ENCODE results near the gene NF2.
A peak's percentile ranks its signal among the peaks of the same experiment; 100 is the strongest.

NF2 gene

GRCh38 chr22:29724843-29725242, 121.4 kb downstream of the NF2 start:
- in situ Hi-C loops (cut with HindIII; ENCODE audit: low pct_ligation_motif_present, low sequenced_read_pairs): no loop called here
- no peak for TF ChIP-seq CTCF (IDR thresholded peaks at IDR 0.05; ENCODE audit: low read depth, low read length, missing control alignments)
- Histone ChIP-seq H3K27ac (no peak overlapping the region), H3K36me3 (replicated peaks) (no peaks in the 10 kb centered on the region), H3K4me3 (ENCODE audit: low read depth, low read length) (no peak overlapping the region), H3K27me3 (replicated peaks) (peaks cover 10% of the 10 kb centered on the region)
- no peak for DNase-seq

GRCh38 chr22:29726106-29726505, 122.7 kb downstream of the NF2 start:
- in situ Hi-C loops (cut with HindIII; ENCODE audit: low pct_ligation_motif_present, low sequenced_read_pairs): no loop called here
- Histone ChIP-seq H3K27ac (no peak overlapping the region), H3K36me3 (replicated peaks) (no peaks in the 10 kb centered on the region), H3K27me3 (replicated peaks) (peaks cover 3% of the 10 kb centered on the region), H3K4me3 (ENCODE audit: low read depth, low read length) (no peak overlapping the region)
- TF ChIP-seq CTCF (IDR thresholded peaks at IDR 0.05; ENCODE audit: low read depth, low read length, missing control alignments): no peak
- DNase-seq: no peak

DNA sequence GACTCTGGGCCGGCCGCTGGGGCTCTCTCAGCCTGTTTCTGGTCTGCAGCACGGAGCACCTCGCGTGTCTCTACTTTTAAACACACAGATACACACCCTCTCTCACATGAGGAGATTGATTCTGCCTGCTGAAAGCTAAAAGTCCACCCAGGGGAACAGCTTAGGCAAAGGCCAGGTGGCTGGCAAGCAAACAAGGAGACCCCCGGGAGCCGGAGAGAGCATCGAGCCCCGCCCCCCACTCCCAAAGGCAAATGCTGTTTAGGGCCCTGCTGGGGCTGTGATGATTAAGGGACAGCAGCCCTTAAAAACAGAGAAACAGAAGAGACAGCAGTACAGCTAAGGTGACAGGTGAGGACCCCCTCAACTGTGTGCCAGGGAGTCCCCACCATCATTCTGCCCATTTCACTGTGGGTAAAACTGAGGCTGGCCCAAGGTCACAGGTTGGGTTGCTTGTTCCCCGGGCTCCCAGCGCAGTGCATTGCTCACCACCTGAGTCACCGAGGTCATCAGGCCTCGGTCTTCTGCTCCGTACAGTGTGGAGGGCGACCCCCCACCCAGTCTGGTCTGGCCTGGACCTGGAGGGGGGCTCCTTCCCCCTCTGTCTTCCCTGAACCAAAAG, 123.2 kb downstream of the NF2 start:
- in situ Hi-C loops (cut with HindIII; ENCODE audit: low pct_ligation_motif_present, low sequenced_read_pairs): no loop called here
- no peaks in the 10 kb centered on the region for H3K36me3 ChIP-seq (replicated peaks)

GRCh38 chr22:29727131-29727523, 123.7 kb downstream of the NF2 start:
- in situ Hi-C loops (cut with HindIII; ENCODE audit: low pct_ligation_motif_present, low sequenced_read_pairs): no loop called here
- peak; percentile 65 for TF ChIP-seq CTCF (IDR thresholded peaks at IDR 0.05; ENCODE audit: low read depth, low read length, missing control alignments)
- Histone ChIP-seq H3K27ac (no peak overlapping the region), H3K4me3 (ENCODE audit: low read depth, low read length) (no peak overlapping the region), H3K27me3 (replicated peaks) (no peaks in the 10 kb centered on the region), H3K36me3 (replicated peaks) (no peaks in the 10 kb centered on the region)
- DNase-seq: no peak

More for the DNA sequence above, 123.2 kb downstream of the NF2 start:
- H3K27me3 ChIP-seq (replicated peaks): no peaks in the 10 kb centered on the region
- no peak for DNase-seq
- no peak overlapping the region for H3K4me3 ChIP-seq (ENCODE audit: low read depth, low read length)
- TF ChIP-seq CTCF (IDR thresholded peaks at IDR 0.05; ENCODE audit: low read depth, low read length, missing control alignments): no peak
- no peak overlapping the region for H3K27ac ChIP-seq

DNA sequence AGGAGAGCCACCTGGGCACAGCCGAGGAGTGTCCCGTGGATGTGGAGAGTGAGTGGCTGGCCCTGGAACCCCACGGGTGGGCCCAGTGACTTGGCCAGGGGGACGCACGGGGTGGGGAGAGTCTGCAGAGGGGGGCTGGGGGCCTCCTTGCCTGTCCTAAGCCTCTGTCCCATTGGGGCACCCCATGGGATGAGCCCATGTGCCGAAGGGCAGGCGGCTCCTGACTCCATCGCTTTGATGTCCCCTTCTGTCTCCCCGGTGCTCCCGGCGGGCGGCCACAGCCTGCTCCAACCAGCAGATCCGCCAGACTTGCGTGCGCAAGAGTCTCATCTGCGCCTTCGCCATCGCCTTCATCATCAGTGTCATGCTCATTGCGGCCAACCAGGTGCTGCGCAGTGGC, 125.7 kb downstream of the NF2 start:
- TF ChIP-seq CTCF (IDR thresholded peaks at IDR 0.05; ENCODE audit: low read depth, low read length, missing control alignments): no peak
- DNase-seq: no peak
- Histone ChIP-seq H3K27me3 (replicated peaks) (no peaks in the 10 kb centered on the region), H3K4me3 (ENCODE audit: low read depth, low read length) (no peak overlapping the region), H3K36me3 (replicated peaks) (no peaks in the 10 kb centered on the region), H3K27ac (no peak overlapping the region)
- in situ Hi-C loops (cut with HindIII; ENCODE audit: low pct_ligation_motif_present, low sequenced_read_pairs): no loop called here

Data from brain microvascular endothelial cell (primary cell).